T47D (cell line): ENCODE results near the gene OR6X1.

Source experiments
- DNase-seq, 2 experiments: peaks; one replicate each; pipeline versions ENCODE4 v3.0.0 to v3.0.0-alpha.2; 2011 to 2012; ENCODE audit warnings: low read depth in 1 of 2, low spot score in 1 of 2
- JUND ChIP-seq: IDR thresholded peaks from 2 replicates; pipeline ENCODE4 v1.6.1; 2012; ENCODE audit warnings: low read depth
- in situ Hi-C: cut with HindIII; loops from 2 replicates; pipeline ENCODE4 v1.10.0; 2016; ENCODE audit warnings: low sequenced_read_pairs, low pct_unique_long_range_greater_than_20kb

Gene OR6X1, protein sequence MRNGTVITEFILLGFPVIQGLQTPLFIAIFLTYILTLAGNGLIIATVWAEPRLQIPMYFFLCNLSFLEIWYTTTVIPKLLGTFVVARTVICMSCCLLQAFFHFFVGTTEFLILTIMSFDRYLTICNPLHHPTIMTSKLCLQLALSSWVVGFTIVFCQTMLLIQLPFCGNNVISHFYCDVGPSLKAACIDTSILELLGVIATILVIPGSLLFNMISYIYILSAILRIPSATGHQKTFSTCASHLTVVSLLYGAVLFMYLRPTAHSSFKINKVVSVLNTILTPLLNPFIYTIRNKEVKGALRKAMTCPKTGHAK

DNA sequence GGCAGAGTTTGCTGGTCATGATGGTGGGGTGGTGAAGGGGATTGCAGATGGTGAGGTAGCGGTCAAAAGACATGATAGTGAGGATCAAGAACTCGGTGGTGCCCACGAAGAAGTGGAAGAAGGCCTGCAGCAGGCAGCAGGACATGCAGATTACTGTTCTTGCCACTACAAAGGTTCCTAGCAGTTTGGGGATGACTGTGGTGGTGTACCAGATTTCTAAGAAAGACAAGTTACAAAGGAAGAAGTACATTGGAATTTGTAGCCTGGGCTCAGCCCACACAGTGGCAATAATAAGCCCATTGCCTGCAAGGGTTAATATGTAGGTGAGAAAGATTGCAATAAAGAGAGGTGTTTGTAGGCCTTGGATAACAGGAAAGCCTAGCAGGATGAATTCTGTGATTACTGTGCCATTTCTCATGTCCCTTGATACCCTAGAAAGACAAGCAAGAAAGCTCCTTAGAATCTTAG is at the start of gene OR6X1:
Gene OR6X1, minus strand, starts transcription at position 418 of the 468 bp plus-strand sequence. Its CDS starts 0 bp downstream, at position 418.
- no peak for TF ChIP-seq JUND
- in situ Hi-C loops = no loop called here

DNA sequence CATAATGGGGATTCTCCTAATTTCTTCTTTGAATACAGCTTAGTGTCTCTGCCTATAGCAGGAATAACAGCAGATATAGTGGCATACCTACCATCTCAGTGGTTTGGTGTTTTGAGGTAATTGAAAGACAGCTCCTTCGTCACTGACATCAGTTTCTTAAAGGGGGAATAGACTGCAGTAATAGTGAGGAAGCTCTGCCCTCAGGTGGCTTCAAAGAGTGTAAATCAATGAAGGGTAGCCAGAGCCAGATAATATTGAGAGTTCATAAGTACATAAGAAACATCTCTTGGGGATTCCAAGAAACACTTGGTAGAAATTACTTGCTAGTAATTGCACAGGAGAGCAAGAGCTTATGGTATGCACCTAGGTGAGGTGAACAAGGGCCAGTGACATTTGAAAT is 47.4 kb upstream of the OR6X1 start:
- TF ChIP-seq JUND = no peak
- in situ Hi-C loops = no loop called here
- no peak for DNase-seq

More for the DNA sequence above, at the start of gene OR6X1:
- DNase-seq = no peak

DNA sequence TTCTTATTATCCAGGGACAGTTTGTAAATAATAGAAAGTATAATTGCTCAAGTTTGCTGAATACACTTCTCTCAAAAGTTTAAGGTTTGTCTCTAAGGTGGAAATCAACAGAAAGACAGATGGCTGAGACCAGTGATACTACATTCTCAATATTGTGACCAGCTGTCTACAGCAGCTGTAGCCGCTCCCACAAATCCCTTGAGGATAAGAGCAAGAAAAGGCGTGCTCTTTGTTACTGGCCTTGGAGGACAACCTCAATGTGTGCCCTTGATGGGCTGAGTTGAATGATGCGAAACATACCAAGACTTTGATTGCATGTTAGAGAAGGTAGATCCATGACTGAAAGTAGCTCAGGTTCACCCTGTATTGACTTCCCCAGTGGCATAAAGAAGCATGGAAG is 45.7 kb upstream of the OR6X1 start:
- in situ Hi-C loops = no loop called here
- TF ChIP-seq JUND = no peak
- no peak for DNase-seq

DNA sequence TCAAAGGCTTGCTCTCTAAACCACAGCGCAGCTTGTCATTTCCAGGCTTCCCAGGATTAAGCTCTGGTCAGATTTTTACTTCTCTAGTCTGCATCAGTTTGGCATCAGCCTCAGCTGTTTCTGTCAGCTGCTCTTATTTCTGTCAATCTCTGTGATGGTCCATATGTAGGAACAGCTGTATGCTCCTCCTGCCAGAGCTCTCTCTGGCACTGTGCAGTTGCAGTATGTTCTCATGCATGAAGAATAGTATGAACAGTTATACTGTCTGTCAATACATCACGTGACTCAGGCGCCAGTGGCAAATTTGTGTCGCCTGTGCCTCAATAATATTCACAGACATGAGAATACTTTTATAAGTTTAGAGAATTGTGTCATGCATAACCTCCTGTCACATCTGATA is 45.1 kb upstream of the OR6X1 start:
- DNase-seq = no peak
- in situ Hi-C loops = no loop called here
- no peak for TF ChIP-seq JUND

DNA sequence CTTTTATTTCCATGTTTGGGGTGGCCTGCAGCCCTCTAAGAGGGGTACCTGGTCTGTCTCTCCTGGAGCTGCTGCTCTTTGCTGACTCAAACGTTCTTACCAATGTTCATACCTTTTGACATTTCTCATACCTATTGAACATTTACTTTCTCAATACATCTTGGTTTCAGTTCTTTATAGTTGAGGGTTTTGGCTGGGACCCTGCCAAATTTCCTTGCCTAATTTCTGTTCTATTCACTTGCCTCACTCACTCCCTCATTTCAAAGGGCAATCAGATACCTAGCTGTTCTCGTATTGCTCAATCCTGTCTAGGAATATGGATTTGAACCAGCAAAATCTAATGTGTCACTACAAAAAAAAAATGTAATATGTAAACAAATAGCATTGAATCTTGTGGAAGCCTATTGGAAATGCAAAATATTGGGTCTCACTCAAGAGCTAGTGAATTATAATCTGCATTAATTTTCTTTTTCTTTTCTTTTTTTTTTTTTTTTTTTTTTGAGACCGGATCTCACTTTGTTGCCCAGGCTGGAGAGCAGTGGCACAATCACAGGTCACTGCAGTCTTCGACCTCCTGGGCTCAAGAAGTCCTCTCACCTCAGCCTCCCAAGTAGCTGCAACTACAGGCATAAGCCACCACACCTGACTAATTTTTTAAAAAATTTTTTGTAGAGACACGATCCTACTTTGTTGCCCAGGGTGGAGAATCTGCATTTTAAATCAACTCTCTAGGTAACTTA is 44.4 kb upstream of the OR6X1 start:
- in situ Hi-C loops = no loop called here
- no peak for TF ChIP-seq JUND
- no peak for DNase-seq

DNA sequence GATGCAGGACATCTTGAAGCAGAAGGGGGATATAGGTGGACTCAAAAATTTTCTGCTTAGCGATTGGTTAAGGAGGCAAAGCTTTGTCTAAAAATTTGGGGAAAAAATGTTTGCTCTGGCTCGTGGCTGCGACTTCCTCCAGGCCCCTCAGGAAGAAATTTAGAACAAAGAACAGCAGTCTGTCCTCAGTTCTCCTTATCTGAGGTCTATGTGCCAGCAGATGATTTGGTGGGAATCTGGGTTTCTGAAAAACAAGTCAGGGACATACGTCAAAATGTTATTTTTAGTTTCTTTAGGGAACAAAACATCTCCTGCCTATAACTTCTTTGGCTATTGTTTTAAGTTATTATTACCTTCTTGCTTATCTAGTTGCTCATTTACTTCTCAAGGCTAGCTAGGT is 43.8 kb upstream of the OR6X1 start:
- no peak for DNase-seq
- TF ChIP-seq JUND = no peak
- in situ Hi-C loops = no loop called here

DNA sequence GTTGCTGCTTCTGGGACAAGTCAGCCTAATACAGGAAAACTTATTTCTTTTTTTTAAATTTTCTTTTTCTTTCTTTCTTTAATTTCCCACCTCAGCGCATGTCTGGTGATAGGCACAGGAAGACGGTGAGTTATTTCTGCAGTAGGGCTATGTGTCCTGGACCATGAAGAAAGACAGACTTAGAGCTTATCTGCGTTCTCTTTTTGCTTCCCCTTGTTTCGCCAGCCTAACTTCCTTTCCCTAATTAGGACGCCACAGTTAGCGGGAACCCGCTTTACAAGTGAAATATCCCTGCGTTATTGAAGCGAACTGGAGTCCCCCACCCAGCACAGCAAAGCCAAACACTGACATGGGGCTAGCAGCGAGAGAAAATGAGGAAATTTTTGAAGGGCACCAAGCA is 43.2 kb upstream of the OR6X1 start:
- no peak for TF ChIP-seq JUND
- no peak for DNase-seq
- in situ Hi-C loops = no loop called here

DNA sequence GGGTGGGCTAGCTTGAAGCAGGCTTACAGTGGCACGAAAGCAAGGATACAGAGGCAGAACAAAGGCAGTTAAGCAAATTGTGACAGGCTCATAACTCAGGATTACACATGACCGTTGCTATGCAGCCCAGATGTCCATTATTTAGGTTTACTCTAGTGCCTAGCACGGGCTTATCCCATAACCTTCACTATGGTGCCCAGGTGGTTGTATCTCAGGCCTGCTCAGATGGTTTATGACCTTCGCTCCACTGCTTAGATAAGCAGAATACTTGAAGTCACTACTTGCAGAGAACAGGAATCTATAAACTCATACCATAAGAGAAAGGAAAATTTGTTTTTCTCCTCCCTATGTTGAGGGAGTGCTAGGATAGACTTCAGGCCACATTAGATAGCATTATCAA is 42.8 kb upstream of the OR6X1 start:
- TF ChIP-seq JUND = no peak
- DNase-seq = no peak
- in situ Hi-C loops = no loop called here

DNA sequence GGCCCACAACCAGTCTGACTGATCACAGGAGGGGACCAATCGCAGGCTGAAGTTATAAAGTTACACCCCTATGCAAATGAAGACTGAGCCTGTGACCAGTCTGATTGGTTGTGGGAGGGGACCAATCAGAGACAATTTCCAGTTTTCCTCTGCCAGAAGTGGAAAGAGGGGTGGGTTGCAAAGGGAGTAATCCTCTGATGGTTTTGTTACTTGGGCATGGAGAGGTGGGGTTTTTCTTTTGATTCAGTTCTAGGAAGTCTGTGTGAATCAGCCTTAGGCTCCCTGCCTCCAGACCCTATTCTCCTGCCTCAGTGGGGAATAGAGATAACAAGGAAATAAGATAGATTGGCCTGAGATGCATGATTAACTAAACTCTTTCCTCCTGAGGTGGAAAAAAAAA is 41.9 kb upstream of the OR6X1 start:
- no peak for DNase-seq
- in situ Hi-C loops = no loop called here
- TF ChIP-seq JUND = no peak

DNA sequence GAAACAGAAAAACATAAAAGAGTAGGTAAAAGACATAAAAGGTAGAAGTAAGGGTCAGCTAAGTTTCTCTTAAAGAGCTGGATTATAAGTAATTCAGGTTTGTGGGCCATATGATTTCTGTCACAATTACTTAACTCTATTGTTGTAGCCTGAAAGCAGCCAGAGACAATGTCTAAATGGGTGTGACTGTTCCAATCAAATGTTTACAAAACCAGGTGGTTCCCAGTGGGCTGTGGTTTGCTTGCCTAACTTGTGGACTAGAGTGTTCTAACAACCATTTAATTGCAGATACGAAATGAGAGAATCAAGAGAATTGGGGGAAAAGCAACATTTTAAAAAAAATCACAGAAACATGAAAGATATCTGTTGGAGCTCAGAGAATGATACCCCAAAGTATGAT is 29.2 kb upstream of the OR6X1 start:
- in situ Hi-C loops = no loop called here
- no peak for TF ChIP-seq JUND
- DNase-seq = no peak

DNA sequence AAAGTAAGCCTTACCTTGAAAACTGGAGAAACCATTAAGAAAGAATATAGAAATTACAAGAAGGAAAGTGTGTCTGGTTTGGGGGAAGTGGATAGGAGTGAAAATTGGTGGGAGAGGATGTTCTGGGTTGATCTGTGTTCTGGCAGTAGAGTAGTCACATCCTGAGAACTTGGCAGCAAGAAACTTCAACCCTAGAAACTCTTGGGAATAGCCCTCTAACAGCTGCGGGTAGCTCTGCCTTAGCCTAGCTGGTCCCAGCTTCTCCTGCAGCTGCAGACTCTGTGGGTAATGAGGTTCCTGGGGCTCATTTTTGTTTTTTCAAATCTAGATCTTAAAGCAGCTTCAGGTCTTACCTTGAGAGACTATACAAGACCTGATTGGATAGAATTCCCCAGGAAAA is 24.2 kb upstream of the OR6X1 start:
- in situ Hi-C loops = no loop called here
- DNase-seq = no peak
- TF ChIP-seq JUND = no peak

DNA sequence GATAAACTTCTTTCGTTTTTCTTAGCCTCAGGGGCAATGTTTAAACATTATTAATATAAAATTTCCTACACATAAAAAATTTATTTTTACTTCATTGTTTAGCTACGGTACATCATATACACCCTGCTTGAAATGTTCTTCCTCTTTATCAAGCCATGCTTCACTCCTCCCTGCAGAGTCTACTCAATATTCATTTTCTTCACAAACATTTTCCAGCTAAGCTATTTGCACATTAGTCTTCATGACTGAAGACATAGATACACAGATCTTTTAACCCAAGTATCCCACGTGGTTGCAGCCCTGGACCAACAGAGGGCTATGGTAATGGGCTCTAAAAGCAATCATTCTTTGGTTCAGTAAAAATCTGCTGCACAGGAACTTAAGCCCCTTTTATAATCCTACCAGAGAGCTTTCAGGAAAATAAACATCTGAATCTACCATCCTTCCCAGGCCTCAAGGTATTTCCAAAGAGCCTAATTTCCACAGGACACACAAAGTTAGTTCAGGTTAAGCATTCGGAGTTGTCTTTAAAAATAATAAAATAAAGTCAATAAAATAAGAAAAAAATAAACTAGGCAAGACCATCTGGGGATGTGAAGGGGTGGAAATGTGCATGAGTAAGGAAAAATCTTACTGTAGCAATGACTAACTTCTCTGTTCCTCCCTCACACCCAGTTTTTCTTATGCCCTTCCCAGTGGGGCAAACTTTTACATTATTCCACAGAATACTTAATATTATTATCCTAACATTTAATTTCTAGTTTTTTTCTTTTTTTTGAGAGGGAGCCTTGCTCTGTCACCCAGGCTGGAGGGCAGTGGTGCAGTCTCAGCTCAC is 21.6 kb upstream of the OR6X1 start:
- no peak for DNase-seq
- TF ChIP-seq JUND = no peak
- in situ Hi-C loops = no loop called here

DNA sequence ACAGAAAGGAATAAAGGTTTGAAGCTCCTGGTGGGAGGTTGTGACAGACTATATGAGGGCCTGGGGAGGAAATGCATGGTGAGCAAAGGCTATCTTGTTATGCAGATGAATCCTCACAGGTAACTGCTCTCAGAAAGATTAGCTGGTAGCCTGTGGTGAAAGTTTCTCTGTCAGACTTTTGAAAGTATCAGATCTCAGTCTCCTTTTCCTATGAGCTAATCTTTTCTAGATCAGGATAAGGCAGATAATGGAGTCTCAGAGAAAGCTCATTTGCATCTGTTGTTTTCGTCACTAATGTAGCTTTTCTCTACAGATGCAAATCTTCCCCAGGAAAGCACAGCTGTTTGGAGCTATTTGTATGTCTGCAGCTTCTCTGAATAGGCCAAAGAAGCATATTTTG is 21.0 kb upstream of the OR6X1 start:
- TF ChIP-seq JUND = no peak
- no peak for DNase-seq
- in situ Hi-C loops = no loop called here
